AG04450 (cell line): ENCODE results near the gene CTSA. TPM values are rescaled to one million over a fixed set of nuclear protein-coding genes. Genes with fewer than 3 reads are reported as not detected.

Experiments used
- CTCF ChIA-PET: fragments of 300-600, 350-600 bp; formaldehyde crosslinking; extraction: SDS; loops from one replicate; lab custom pipeline; 2022; ENCODE audit warnings: antibody characterized with exemption, inconsistent platforms; lab: Charles Lee
- POLR2A ChIA-PET: fragments of 350-600 bp; formaldehyde crosslinking; extraction: SDS; loops from one replicate; lab custom pipeline; 2021; ENCODE audit warnings: antibody characterized with exemption, inconsistent platforms; lab: Yijun Ruan, JAX
- DNase-seq: peaks from one replicate; pipeline ENCODE4 v3.0.0-alpha.2; 2011; ENCODE audit warnings: low read depth, low spot score
- H3K27ac ChIP-seq: one replicate; pipeline ENCODE4 v1.5.1; 2012; ENCODE audit warnings: low read depth, low read length, control low read depth
- H3K27me3 ChIP-seq: one replicate; pipeline ENCODE4 v1.6.0; 2012; ENCODE audit warnings: low read length; ENCODE audit not compliant: control insufficient read depth, insufficient read depth
- H3K4me3 ChIP-seq: 2 replicates; pipeline ENCODE4 v1.5.1; 2011; ENCODE audit warnings: mild to moderate bottlenecking, low read depth, low read length, control low read depth
- H3K9me3 ChIP-seq: 2 replicates; pipeline ENCODE4 v1.5.1; 2012; ENCODE audit warnings: low read length; ENCODE audit not compliant: control insufficient read depth, insufficient read depth
- CTCF ChIP-seq: IDR thresholded peaks from 2 replicates; pipeline ENCODE4 v1.5.1; 2011; ENCODE audit warnings: low read depth, low read length, control low read depth, inconsistent platforms
- polyA plus RNA-seq: library from polyadenylated mRNA; depleted of rRNA; stranded (reverse); fragments of >200 nt; gene quantifications from 2 replicates; pipeline ENCODE4 v1.2.3, GENCODE V29; 2011

The CTSA gene
- polyA plus RNA-seq, 1 experiment = 234 TPM

- no peaks in the 10 kb centered on the region for H3K27me3 ChIP-seq
- no peak for TF ChIP-seq CTCF
- ChIA-PET POLR2A (no interaction called here), CTCF (interaction anchor here (1.3 to 1.7 kb wide), 3 partner anchors 9 to 88 kb away, joined by 3 to 8 read pairs (median 8); no protein-coding TSS in a partner anchor)
- H3K9me3 ChIP-seq = no peaks in the 10 kb centered on the region
- no peak overlapping the region for H3K27ac ChIP-seq
- no peak for DNase-seq
- H3K4me3 ChIP-seq = no peak overlapping the region
These were observed 8.6 kb upstream of the CTSA start for GRCh38 chr20:45882469-45883099.

- Histone ChIP-seq H3K27ac (no peak overlapping the region), H3K27me3 (no peaks in the 10 kb centered on the region), H3K4me3 (no peak overlapping the region), H3K9me3 (no peaks in the 10 kb centered on the region)
- no peak for DNase-seq
- CTCF ChIA-PET = interaction anchor here (1.3 to 1.7 kb wide), 2 partner anchors 8 to 87 kb away, joined by 3 to 8 read pairs; no protein-coding TSS in a partner anchor
- POLR2A ChIA-PET = no interaction called here
- no peak for TF ChIP-seq CTCF
These were observed 8.1 kb upstream of the CTSA start for GRCh38 chr20:45883100-45883469.

GRCh38 chr20:45886590-45887345, 4.4 kb upstream of the CTSA start:
- POLR2A ChIA-PET = no interaction called here
- CTCF ChIA-PET = no interaction called here
- H3K27ac ChIP-seq = no peak overlapping the region
- DNase-seq = no peak
- TF ChIP-seq CTCF = no peak
- H3K27me3 ChIP-seq = no peaks in the 10 kb centered on the region
- no peaks in the 10 kb centered on the region; the same call in 1 of the 2 replicates for H3K9me3 ChIP-seq
- H3K4me3 ChIP-seq = no peak overlapping the region

GRCh38 chr20:45887346-45887715, 3.8 kb upstream of the CTSA start, which contains the start of gene SPATA25:
Gene SPATA25 (minus strand): TSS chr20:45887622. CDS start chr20:45887590, 32 bp downstream.
- ChIA-PET CTCF (no interaction called here), POLR2A (no interaction called here)
- Histone ChIP-seq H3K9me3 (no peaks in the 10 kb centered on the region; the same call in 1 of the 2 replicates), H3K27ac (no peak within 1 kb of the TSS), H3K27me3 (no peaks in the 10 kb centered on the region), H3K4me3 (no peak within 1 kb of the TSS)
- no peak for TF ChIP-seq CTCF
- no peak for DNase-seq

- no peak overlapping the region for H3K4me3 ChIP-seq
- H3K27me3 ChIP-seq = no peaks in the 10 kb centered on the region
- CTCF ChIA-PET = interaction anchor here (1.5 to 3.4 kb wide), 4 partner anchors 20 to 81 kb away, joined by 3 to 31 read pairs (median 11); partner anchors contain the start of gene PCIF1
- POLR2A ChIA-PET = no interaction called here
- DNase-seq = no peak
- H3K9me3 ChIP-seq = no peaks in the 10 kb centered on the region; the same call in 1 of the 2 replicates
- TF ChIP-seq CTCF = no peak
- no peak overlapping the region for H3K27ac ChIP-seq
These were observed 2.5 kb upstream of the CTSA start for GRCh38 chr20:45888681-45889080.
